Hematopoietic multipotent progenitor cell treated with erythropoietin and hydrocortisone succinate and interleukin-3 and kit ligand, for 4 days (in vitro differentiated cells): ENCODE measurements around the gene GSG1L2.

ENCODE experiments used
- DNase-seq: peaks from one replicate; pipeline ENCODE4 v3.0.0-alpha.2; 2015

GSG1L2 gene

DNA sequence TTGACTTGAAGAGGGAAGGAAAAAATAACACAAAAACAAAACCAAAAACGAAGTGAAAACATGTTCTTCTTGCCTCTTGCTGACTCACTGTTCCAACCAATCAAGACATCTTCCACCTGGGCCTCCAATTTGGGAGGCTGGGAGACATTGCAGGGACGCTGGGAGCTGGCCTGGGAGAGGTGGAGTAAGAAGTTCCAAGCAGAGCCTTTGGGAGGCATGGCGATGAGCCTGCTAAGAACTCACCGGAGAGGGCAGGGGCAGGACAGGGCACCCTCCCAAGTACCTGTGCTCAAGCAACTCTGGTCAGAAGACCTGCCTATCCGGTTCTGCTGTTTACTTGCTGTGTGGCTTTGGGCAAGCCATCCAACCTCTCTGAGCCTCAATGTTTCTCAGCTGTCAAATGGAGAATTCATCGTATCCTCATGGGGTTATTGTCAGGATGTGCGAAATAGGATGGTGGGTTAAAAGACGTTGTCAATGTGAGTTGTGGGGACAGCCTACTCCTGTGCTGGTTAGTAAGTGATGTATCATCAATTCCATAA, 3.0 kb upstream of the GSG1L2 start:
- DNase-seq, result no peak

DNA sequence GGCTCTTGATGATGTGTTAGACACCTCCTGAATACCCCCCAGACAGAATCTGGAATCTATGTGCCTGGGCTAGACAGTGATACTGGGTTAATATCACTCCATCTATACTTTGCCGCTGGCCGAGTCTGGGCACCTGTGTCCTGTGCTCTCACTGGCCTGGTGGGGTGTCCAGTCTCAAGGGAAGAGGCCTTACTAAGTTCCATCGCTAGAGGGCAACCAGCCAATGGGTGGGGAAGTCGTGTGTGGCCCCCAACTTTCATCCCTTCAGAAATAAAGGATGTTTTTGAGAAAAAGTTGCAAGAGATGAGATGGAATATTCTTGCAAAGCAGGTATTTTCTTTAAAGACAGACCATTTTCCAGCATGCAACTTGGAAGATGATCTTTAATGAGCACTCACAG, 2.2 kb upstream of the GSG1L2 start:
- DNase-seq, result no peak

DNA sequence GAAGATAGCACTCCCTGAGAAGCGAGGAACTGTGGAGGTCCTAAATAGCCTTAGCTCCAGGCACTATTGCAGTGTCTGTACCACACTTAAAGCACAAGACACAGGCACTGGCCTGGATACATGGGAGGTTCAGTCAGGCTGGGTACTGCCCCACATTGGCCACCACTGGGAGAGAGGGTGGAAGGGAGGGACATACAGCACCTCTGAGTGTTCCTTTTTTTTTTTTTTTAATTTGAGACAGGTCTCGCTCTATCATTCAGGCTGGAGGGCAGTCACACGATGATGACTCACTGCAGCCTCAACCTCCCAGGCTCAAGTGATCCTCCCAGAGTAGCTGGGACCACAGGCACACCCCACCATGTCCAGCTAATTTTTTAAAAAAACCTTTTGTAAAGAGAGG, 1.4 kb downstream of the GSG1L2 start:
- no peak for DNase-seq

DNA sequence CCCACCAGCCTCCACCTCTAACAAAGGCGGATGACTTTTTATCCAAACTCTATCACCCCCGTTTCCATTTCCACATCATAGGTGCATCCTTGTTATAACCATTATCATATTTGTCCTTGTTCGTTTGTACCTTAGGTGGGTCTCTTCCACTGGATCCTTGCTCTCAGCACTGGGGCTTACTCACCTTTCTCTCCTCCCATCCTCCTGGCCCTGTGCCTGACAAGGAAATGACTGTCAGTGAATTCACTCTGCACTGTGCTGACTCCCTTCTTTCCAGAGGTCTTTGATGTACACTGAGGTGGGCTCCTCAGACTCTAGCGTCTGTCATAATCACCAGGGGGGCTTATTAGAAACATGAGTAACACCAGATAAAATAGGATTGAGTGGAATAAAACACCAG, 3.1 kb downstream of the GSG1L2 start:
- no peak for DNase-seq

DNA sequence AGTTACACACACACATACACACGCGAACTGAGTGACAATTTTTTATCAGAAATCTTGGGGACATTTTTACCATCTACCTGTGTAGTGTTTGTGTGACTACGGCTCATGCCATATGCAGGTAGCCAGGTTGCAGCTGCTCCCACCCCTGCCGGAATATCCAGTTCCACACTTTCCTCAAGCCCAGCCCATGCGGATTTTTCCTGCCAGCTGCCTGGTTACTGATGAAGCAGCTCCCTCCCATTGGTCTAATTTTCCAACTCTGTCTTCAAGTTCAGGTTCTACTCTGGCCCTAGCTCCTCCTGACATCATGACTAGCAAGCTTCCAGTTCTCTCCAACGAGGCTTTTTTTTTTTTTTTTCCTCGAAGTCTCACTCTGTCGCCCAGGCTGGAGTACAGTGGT, 4.8 kb downstream of the GSG1L2 start:
- DNase-seq, result no peak

DNA sequence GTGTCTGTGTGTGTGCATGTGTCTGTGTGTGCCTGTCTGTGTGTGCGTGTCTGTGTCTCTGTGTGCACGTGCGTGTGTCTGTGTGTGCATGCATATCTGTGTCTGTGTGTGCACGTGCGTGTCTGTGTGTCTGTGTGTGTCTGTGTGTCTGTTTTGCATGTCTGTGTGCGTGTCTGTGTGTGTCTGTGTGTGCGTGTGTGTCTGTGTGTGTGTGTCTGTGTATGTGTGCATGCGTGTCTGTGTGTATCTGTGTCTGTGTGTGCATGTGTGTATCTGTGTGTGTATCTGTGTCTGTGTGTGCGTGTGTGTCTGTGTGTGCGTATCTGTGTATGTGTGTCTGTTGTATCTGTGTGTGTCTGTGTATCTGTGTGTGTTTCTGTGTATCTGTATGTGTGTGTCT, 5.4 kb downstream of the GSG1L2 start:
- no peak for DNase-seq

DNA sequence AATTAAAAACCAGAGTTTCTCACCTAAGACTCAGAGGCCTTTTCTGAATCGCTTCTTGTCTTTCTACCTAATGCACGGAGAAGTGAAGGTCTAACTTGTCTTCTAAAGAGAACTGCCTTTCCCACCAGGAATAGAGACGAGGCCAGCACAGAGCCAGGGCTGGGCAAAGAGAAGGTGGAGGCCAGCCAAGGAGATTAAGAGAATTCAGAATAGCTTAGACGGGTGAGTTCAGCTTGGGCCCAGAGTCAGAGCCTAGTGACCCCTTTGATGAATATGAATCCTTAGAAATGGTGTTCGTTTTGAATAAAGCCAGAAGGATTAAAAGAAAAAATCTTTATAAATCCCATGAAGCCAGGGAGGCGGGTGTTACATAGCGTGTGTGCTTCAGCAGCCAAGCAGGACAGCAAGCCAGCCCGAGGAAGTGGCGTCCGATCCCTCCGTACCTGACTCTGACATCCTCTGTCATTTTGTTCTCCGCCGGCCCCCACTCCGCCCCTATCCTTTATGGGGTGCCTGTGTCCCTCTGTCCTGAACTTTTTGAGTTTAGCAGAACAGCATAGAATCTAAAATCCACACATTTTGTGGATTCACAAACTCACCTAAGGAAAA, 7.4 kb downstream of the GSG1L2 start:
- DNase-seq, result no peak

DNA sequence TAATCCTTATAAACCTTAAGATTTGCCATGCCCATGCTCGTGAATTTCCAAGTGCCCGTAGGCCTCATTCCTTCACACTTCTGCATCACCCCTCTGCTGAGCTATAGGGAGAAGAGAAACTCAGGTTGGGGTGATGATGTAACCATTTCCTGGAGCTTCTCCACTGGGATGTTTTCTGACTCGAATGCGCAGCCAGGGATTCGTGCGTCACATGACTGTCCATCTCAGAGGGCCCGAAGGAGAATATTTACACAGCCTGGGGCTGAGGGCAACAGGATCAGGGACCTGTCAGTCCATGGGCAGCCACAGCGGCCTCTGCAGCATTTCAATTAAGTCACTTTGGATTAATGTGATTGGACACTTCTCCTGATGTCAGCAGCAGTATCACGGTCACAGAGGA, 8.7 kb downstream of the GSG1L2 start:
- no peak for DNase-seq

DNA sequence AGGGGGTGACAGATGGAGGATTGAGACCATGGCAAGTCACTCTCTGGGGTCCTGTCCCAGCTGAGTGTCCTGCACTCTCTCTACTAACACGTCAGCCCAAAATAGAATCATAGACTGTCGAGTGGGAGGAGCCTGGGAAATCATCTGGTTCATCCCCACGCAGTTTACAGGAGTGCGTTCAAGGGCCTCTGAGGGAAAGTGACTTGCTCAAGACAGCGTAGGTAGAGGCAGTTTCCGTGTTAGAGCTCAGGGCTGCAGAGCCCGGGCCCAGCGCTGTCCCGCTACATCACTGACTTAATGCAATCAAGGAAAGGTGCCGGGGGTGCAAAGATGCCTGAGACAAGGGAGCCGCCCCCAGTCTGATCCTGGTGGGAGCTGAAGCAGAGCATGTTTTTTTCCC, 10.3 kb downstream of the GSG1L2 start:
- no peak for DNase-seq

DNA sequence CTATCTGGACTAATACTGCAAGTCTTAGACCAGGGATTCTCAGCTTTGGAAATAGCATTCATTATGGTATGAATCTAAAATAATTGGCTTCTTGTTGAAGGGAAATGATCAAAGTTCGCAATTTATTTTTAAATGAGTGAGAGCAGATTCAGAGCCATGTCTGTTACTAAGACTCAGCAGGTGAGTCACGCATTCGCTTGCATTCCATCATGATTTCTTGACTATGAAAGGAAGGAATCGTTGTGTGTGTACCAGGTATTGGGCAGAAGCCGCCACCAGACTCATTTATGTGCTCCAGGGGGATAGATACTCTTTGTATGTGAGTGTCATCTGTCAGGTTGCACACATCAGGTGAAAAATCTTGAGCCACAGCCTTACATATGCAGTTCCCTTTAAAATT, 10.8 kb downstream of the GSG1L2 start:
- no peak for DNase-seq

DNA sequence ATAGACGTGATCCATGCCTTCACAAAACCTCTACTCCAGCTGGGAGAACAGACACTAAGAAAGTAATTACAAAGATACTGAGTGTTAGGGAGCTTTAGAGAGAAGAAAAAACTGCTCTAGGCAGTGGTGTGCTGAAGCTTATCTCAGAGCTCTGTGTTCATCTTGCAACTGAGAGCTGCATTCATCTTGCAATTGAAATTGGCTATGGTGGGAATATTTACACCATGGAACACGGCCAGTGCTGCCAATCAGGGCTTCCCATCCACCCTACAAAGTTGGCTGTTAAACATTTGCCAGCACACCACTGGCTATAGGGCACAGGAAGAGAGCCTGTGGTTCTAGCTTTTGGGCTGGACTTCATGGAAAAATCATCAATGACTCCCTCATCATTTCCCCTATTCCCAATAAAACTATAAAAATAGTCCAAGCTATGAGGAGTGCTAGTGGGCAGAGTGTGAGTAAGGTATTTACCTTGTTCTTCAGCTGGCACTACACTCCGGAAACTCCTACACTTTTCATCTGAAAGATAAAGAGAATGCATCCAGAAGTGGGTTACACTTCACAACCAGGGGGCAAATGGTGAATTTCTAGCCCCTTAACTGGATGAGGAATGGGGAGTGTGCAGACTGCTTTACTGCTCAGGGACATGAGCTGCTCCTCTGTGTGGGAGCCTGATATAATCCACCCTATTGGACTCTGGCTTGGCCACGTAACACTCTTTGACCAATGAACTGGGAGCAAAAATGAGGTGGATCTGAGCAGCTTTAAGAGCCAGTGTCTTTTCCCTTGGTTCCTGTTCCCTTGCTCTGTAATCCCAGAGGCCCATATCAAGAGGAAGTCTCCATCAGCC, 11.6 kb downstream of the GSG1L2 start:
- DNase-seq, result no peak

DNA sequence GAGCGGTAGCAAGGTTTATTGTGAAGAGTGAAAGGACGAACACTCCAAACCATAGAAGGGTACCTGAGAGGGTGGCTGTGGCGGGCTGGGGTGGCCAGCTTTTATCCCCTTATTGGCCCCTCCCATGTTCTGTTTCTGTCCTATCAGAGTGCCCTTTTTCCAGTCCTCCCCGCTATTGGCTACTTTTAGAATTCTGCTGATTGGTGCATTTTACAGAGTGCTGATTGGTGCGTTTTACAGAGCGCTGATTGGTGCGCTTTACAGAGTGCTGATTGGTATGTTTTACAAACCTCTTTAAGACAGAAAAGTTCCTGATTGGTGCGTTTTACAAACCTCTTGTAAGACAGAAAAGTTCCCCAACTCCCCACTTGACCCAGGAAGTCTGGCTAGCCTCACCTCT, 12.5 kb downstream of the GSG1L2 start:
- DNase-seq, result no peak

DNA sequence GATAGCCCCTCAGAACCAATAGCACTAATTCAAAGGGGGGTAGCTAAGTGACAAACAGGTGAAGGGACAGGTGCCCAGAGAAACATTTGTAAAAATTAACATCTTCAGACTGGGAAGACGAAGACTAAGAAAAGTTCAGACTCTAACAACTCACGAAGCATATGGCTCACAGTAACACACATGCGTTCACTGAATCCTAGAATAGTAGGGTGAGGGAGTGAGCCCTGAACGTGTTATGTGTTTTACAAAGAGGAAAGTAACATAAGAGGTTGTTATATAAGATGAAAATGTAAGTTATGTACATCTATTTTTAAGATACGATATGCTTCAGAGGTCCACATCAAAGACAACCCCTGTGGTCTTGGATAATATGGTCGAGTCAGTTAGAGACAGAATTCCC, 15.2 kb downstream of the GSG1L2 start:
- no peak for DNase-seq

DNA sequence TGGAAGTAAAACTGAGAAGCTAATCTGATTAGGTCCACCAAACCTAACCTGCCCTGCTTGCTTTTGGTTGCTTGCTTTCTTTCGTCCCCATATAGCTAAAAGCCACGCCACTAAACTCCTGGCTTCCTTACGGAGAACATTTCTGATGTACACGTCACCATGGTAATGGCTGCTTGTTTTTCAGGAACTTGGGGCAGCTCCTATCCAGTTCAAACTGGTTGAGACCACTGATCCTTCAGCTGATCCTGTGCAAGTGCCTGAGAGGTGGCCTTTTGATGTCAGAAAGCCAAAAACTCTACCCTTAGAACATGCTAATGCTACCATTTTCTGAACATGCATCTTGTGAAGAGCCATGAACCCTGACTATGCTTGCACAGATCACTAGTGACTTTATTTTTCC, 16.1 kb downstream of the GSG1L2 start:
- DNase-seq, result peak; percentile 31

DNA sequence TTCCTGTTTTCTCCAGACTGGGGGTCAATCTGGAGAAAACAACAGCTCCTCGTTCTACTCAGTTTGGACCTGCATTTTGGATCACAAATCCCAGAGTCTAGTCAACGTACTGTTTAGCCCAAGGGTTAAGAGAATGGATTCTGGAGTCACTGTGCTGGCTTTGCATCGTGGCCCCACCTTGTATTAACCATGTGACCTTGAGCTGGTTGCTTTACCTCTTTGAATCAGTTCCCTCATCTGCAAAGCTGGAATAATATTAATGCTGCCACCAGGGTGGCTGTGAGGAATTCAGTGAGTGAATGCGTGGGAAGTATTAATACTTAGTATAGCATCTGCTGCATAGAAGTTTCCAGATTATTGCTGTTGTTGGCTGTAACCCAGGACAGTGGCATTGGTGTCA, 19.2 kb downstream of the GSG1L2 start:
- DNase-seq, result no peak

DNA sequence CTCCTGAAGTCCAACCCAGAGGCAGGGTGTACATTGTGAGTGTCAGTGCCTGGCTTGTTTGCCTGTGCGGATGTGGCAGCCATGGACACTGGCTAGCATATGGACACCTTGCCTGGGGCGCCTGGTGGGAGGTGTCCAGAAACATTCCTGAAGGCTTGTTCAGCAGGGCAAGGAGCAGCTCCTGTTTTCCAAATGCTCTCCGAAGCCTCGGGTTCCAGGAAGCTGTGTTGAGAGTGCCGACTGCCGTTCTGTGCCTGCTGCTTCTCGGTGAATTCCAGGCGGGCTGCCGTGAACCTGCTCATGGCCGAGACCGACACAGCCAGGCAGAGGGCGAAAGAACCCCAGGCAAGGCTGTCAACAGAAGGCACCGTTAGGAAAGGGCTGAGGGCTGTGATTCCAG, 19.6 kb downstream of the GSG1L2 start:
- DNase-seq, result no peak

DNA sequence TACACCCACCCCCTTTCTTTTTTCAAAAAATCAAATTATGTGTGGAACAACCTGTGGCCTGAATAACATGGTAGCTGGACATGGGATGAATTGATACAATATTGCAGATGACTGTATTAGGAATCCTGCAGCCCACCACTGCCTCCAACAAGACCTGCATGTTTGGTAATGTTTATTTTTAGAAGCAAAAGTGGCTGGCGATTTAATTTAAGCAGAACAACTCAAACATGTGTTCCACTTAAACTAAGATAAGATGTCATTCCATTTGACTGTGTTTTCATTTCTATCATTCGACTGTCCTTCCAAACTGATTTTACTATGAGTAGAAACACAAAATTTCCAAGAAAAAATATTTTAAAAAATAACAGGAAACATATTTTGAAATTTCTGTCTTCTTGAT, 20.4 kb downstream of the GSG1L2 start:
- no peak for DNase-seq

DNA sequence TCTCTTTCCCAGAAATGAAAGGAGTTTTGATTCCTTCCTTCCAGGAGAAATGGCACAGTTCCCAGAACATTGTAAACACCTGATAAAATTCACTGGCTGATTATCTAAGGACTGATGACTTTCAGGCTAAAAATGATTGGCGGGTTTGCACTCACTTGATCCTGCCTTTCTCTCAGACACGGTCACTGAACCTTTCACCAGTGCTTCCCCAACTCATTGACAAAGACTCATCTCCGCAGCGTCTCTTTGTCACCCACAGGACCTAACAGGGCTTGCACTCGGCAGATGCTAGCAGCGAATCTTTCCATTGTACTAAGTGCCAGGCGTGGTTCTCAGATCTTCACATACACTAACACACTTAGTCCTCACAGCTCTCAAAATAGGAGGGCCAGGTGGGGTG, 23.2 kb downstream of the GSG1L2 start:
- DNase-seq, result no peak

DNA sequence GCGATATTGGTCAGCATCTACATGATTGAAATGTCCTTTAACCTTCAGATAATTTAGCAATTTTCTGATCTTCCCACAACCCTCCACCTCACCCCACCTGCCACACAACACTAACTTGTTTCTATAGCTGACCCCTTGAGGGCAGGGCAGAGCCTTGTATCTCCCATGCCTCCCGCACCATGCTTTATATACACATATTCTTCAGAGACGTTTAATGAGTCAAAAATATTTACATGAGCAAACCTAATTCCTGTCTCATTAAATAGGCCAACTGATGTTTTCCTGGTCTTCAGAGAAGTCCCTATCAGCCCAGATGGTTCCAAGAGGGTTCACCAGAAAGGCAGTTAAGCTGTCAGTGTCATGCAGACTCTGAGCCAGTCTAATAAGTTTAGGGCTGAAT, 23.9 kb downstream of the GSG1L2 start:
- no peak for DNase-seq

DNA sequence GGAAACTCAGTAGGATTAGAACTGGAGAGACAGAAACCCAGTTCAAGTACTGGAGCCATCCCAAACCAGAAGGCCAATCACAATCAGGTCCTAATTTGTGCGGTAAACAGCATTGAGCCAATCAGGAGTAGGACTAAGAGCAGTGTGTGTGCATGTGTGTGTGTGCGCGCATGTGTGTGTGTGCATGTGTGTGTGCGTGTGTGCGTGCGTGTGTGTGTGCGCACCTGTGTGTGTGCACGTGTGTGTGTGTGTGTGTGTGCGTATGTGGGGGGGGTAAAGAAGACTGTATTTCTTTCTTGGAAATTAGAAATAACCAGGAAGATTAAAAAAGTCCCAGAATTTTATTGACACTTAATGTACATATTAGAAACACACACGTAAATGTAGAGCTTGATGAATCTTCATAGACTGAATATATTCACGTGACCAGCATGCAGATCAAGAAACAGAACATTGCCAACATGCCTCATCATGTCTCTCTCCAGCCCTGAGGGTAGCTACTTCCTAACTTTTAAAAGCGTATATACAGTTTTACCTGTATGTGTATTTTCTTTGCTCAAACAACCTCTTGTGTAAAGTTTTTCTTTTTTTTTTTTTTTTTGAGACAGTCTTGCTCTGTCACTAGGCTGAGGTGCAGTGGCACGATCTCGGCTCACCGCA, 29.6 kb downstream of the GSG1L2 start:
- DNase-seq, result no peak

DNA sequence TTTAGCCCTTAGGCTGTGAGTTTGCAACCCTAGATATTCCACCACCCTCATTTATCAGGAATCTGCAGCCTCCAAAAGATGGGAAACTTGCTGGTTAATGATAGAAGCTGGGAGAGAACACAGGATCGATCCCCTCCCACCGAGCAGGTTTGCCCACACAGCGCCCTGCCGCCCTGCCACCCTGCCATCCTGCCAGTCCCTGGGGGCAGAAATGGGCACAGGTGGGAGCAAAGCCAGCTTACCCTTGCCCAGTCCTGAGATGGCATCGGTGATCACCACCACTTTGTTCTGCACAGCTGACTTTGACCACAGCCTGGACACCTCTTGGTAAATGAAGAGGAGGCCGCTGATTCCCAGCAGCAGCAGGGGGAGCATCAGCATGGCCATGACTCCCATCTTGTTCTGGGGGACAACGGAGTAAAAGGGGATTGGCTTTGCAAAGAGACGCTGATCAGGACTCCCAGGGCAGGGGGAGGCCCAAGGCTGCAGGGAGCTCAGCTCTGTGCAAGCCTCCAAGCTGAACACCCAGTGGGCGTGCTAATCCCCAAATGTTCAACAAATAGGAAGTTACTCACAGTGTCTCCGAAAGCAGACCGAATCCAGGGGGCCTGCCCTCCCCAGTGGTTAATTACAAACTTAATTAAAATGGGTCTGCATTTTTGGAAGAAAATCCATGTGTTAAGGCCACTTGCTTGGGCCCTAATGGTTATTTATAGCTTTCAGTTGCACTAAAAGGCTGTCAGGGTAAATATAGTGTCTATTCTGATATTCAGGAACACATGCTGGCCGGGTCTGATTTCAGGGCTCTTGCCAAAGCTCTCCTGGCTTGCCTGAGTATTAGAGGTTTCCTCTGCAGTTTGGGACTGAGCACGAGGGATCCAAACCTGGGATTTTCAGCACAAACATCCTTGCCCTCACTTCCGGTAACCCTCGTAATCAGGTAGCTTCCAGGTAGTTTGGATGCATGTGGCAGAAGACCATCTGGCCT, 30.7 kb downstream of the GSG1L2 start, which contains the start of gene DHRS7C:
DHRS7C (minus strand) TSS at position 704 of the 988 bp plus-strand sequence; CDS start at position 396, 308 bp downstream.
- no peak for DNase-seq

DNA sequence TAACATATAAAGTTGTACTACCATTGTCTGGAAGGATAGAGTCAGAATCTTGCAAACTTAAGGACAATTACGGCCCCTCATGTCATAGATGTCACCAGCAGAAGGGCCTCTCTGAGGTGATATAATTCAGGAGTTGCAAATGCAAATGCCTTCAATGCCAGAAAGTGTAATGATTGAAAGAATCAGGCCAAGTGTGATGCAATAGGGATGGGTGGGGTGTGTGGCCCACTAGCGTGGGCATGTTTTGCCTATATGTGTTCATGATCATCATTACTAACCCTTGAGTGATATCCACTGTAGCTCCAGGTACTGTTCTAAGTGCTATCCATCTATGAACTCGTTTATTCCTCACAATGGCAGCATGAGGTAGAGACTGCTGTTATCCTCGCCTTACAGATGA, 31.6 kb downstream of the GSG1L2 start:
- no peak for DNase-seq

DNA sequence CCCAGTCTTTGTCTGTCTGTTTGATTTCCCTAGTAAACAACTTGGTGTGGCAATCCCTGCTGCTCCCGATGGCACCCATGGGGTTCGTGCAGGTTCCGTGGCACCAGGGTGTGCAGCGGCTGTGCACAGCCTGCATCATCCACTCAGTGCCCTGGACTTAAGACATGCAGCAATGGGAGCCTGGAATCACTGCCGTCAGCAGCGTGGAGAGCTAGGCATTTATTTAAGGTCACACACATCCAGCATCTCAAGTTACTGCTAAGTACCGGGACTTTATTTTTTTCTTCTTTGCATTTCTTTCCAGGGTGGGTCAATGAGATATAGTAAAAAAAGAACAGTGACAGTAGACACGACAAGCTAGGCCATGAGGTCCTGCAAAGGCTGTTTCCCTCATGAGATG, 33.3 kb downstream of the GSG1L2 start:
- DNase-seq, result no peak
